ENCODE measurements around the gene RREB1.
A peak's percentile ranks its signal among the peaks of the same experiment; 100 is the strongest.

RREB1 gene

GRCh38 chr6:7238900-7239589 lies 131.3 kb downstream of the RREB1 start:
- TF ChIP-seq CTCF (IDR thresholded peaks at IDR 0.05), result peak; percentile 66

- TF ChIP-seq CTCF (IDR thresholded peaks at IDR 0.05), result no peak
These were observed 131.8 kb downstream of the RREB1 start for GRCh38 chr6:7239590-7239948.

GRCh38 chr6:7240351-7240750 lies 132.6 kb downstream of the RREB1 start:
- TF ChIP-seq CTCF (IDR thresholded peaks at IDR 0.05), result no peak

GRCh38 chr6:7241160-7241559 lies 133.4 kb downstream of the RREB1 start:
- no peak for TF ChIP-seq CTCF (IDR thresholded peaks at IDR 0.05)

- no peak for TF ChIP-seq CTCF (IDR thresholded peaks at IDR 0.05)
These were observed 134.2 kb downstream of the RREB1 start for GRCh38 chr6:7241709-7242645.

GRCh38 chr6:7242835-7243178 lies 135.0 kb downstream of the RREB1 start:
- no peak for TF ChIP-seq CTCF (IDR thresholded peaks at IDR 0.05)

- TF ChIP-seq CTCF (IDR thresholded peaks at IDR 0.05), result peak; percentile 79
These were observed 135.6 kb downstream of the RREB1 start for GRCh38 chr6:7243179-7243981.

All from LNCAP (cell line).